HG03045 (cell line): ENCODE results near the gene KCNQ1.

ENCODE experiments used
- ATAC-seq: cut with Tn5 transposase; IDR thresholded peaks from one replicate; pipeline ENCODE4 v1.9.1; 2021; ENCODE audit warnings: mild to moderate bottlenecking, moderate library complexity; ENCODE audit not compliant: unreplicated experiment

KCNQ1 gene

GRCh38 chr11:2657697-2658284, 213.0 kb downstream of the KCNQ1 start:
- ATAC-seq: no peak

DNA sequence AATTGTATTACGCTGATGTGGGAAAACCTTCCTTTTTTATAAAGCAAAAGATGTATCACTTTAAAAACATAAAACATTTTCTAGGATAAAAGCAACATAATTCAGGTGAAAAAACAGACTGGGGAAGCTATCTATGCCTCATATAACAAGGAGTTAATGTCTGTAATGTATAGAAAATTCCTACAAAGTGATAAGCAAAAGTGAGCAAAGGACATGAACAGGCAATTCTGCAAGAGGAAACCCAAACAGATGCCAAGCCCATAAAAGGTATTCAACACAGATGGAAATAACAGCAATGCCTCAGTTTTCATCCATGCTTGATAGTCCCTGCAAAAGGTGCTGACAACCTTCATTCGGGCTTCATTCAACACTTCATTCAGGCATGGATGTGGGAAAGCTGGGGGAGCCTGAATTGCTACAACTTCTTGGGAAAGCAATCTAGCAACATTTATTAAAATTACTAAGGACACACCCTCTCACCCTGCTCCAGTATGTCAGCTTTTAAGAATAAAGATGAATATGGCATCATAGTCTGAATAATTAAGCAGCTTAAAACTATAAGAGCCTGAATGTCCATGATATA, 215.6 kb downstream of the KCNQ1 start:
- no peak for ATAC-seq

DNA sequence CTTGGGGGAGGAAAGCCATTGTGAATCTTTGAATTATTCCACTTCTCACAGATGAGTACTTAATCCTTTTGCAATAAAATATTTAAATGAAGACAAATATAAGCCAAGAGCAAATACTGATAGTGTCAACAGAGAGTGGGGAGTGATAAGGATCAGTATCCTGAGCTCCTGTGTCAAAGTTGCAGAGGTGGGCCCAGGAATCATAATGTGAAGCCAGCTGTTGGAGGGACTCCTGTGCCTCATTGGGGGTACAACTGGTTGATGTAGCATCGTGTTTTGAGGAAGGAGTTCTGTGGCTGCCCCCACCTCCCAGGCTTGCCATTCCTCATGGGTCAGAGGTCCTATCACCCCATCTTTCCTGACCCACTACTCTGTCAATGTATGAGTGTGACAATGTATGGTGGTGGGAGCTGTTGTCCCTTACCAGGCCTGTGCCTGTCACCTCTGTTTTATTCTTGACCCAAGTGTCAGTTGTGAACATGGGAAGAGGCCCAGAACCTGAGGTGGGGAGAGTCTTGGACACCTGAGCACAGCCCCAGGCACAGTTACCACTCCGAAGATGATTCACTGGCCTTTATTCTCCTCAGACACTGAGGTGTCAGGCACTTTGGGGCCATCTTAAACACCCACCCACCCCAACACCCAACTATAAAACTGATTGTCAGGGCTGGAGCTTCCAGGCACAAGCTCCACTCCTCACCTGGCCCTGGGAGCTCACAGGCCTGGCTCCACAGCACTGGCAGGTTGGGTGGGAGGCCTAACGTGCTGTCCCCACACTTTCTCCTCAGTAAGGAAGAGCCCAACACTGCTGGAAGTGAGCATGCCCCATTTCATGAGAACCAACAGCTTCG, 216.6 kb downstream of the KCNQ1 start:
- ATAC-seq: no peak

DNA sequence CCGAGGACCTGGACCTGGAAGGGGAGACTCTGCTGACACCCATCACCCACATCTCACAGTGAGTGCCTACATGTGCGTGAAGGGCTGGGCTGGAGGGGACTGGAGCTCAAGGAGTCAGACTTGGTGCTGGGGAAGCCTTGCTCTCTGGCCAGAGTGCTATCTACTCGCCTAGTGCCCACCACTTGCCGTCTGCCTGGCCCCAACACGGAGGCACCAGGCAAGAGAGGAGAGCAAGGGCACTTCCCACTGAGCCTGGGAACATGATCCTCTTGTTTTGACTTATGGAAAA, 217.2 kb downstream of the KCNQ1 start:
- no peak for ATAC-seq

DNA sequence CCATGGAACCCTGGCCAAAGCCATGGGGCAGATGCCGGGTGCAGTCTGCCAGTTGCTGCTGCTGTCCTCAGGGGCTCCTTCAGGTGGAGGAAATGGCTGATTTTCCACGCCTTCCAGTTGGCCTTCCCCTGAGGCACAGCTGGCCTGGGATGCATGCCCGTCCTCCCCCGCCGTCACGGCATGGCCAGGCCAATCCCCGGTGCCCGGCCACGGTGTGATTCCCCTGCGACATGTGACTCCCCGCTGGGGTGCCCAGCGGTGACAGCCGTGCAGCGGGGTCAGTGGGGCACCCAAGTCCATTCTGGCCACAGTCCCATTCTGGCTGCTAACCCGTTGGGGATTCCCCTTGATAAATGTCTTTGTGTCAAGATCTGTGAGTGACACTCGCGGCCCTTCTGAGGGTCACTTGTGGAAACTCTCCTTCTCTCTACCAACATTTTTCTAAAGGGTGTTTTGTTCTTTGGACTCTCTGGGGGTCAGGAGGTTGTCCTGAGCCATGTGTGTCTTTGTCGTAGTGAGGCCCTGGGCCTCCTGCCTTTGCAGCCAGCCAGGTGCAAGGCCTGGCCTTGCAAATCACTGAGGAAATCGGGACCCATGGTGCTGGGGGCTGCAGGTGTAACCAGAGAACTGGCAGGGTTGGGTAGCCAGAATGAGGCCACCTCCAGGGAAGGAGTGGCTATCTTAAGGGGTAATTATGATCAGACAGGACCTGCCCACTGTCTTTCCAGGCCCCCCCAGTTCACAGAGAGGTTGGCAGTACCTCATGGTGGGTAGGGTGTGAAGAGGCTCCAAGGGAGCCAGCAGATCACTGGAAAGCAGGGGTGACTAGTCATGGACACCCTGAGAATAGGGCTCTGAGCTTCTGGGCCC, 217.9 kb downstream of the KCNQ1 start:
- no peak for ATAC-seq

DNA sequence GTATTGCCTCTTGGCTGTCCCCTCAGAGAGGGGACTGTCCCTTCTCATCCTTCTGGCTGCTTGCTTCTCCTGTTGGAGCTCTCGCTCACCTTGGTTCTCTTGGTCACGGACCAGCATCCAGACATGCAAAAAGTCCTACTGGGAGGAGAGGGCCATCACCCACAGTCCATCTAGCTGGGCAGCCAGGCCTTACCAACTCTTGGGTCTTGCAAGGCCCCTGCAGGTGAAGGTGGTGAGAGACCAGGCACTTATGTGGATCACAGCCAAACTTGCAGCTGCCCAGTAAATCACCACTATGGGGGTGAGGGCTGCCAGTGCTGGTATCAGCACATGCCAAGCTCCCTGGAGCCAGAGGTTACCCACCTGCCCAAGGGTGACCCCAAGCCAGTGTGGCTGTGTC, 218.7 kb downstream of the KCNQ1 start:
- no peak for ATAC-seq

DNA sequence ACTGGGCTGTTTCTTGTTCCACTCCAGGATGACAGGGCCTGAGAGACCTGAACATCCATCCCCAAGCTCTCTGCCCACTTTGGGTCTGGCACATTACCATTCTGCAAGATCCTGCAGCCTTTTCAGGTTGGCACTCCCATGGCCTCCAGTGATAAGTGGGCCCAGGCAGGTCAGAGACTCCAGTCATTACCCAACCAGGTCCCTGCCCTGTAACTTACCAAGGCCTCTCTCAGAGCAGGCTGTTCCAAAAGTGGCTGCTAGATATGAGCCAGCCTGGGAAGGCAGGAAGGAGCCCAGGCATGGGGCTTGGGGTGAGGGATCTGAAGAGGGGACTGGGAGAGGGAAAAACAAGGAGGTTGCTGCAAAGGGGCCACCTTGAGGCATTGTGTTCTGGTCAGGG, 219.1 kb downstream of the KCNQ1 start:
- no peak for ATAC-seq

DNA sequence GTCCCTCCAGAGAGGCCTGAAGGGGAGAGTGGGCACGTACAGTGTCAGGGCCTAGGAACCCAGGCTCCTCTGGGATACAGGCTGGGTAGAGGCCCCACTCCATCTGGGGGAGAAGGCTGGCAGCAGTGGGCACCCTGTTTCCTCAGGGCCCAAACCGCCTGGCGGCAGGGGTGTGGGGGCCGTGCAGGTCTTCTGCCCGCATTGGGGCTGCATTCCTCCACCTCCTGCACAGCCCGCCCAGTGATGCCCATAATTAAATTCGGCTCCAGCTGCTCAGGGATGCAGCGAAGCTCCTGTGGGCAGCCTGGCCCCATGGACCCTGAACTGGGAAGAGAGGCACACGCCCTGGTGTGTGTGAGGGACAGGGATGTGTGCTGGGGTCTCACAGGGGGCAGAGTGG, 219.6 kb downstream of the KCNQ1 start:
- no peak for ATAC-seq

DNA sequence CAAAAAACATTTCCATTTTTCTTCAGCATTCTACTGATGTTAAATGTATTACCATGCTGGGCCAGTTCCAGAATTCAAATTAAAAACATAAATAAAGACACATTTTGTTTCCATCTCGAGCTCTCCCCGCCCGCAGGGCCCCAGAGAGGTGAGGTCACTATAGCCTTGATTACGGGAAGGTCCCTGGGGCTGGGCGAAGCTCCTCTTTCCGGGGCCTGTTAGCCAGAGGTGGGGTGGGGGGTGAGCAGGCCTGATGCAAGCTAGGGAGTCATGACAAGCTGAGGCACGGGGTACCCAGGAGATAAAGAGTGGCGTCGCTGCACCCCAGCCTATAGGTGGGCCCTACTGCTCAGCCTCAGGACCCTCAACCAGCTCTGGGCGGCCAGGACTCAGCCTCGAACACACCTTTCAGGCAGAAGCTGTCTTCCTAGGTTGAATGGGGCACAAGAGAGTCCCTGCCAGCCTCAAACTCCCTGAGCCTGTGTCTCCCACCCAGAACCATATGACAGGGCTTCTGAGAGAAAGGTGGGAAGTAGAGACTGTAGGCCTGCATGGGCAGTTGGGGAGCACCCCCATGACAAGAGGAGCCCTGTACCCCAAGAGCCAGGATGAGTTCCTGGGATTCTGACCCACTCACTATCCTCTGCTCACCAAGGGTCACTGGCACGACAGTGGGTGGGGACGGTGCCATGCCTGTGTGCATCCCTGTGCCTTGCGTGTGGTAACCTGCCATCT, 220.2 kb downstream of the KCNQ1 start:
- ATAC-seq: no peak

- ATAC-seq: no peak
These were observed 221.0 kb downstream of the KCNQ1 start for GRCh38 chr11:2665526-2666400.

DNA sequence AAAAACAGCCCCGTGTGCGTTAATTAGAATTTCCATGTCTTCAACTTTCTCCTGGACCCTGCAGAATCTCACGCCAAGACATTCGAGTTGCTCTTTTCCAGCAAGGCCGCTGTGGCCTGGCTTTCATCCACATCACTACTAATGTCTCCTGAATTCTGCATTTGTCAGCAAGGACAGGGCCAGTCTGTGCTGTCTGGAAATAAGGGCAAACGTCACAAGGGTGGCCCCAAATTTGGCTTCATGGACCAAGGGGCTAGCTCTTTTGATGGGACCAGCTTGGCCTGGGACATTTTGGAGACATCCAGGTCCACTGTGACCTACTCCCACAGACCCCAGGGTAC, 221.6 kb downstream of the KCNQ1 start:
- no peak for ATAC-seq

GRCh38 chr11:2666828-2667570, 222.2 kb downstream of the KCNQ1 start:
- ATAC-seq: no peak

GRCh38 chr11:2667940-2668339, 223.1 kb downstream of the KCNQ1 start:
- ATAC-seq: no peak

- no peak for ATAC-seq
These were observed 224.1 kb downstream of the KCNQ1 start for GRCh38 chr11:2668876-2669275.

DNA sequence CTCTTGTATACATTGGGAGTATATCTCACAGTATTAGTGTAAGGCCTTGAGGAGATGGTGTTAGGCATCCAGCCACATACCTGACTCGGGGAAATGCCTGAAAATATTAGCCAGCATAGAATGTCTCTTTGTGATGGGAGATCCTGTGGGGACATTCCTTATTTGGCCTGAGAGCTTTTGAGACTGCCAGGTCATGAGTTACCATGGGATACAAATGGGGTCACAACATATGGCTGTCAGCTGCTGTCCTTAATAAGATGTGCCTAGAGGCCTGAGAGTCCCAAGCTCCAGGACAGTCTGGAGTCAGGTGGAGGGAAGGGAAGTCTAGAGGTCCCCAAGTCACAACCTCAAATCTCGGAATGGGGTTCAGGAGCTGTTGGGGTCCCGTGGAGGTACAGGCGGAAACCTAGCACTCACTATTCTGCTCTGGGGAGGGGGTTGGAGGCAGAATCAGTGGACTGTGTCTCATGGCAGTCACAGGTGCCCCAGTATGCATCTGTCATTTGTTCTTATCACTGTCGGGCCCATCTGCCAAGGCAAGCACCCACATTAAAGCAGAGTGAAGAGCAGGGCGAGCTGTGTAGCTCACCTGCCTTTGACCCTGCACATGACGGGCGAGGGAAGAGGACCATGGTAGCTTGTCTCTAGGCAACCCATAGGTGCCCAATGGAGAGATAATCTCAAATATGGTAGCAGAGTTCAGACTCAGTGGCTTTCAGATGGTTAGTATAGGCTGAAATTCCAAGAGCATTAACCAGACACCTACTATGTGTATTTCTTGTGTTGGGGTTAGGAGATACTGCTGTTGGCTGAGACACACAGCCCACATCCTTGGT, 225.0 kb downstream of the KCNQ1 start:
- no peak for ATAC-seq

DNA sequence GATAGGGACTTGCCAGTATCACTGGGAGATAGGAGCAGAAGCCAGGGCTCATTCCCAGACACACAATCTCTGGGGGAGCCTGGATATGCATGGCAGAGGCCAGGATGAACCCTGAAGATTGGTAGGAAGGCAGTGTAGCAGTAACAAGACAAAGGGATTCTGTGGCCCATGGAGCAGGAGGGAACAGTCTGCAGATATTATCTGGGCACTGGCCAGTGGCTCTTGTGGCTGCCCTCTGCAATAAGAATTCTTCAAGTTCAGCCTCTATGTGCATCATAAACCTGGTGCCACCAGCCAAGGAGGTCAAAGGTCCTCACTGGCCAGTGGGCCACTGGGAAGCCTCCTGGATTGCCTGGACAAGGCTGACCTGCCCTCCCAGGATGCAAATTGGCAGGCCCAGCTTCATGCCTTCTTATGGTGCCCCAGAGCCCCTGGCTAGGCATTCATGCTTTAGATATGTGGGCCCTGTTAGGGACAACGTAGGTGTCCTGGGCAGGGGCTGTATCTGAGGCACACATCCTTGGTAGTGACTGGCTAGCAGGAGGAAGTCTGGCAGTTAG, 225.8 kb downstream of the KCNQ1 start:
- ATAC-seq: no peak

DNA sequence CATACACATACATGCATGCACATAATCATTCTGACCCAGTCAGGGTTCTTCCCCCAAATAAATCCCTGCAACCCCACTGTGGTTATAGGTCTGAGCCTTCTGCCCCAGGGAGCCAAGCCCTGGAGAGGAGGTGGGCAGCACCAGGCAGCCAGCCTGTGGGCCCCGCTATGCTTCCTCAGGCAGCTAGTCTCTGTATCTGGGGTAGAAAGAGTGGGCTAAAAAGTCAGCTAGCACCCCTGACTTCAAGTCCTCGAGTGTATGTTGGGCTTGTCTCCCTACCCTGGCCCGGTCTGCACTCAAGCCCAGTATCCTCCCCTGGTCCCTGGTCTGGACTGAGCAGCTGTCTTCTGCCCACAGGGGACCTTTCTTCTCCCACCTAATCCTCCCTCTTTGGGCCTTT, 226.9 kb downstream of the KCNQ1 start:
- ATAC-seq: no peak
